SK-N-SH (cell line): ENCODE measurements around the gene FBXO21. TPM values are rescaled to one million over a fixed set of nuclear protein-coding genes. Genes with fewer than 3 reads are reported as not detected.

Experiments used
- CTCF ChIA-PET: fragments of 300-600, 350-600 bp; formaldehyde crosslinking; extraction: SDS; loops from one replicate; lab custom pipeline; 2021; lab: Yijun Ruan, JAX
- POLR2A ChIA-PET: fragments of 350-600 bp; sonication (Branson Sonifier 250); formaldehyde crosslinking; extraction: SDS; loops from one replicate; lab custom pipeline; 2020; ENCODE audit warnings: antibody characterized with exemption, inconsistent platforms; lab: Yijun Ruan, JAX
- DNase-seq: peaks from one replicate; pipeline ENCODE4 v3.0.0; 2012
- H2AFZ ChIP-seq: fragments of 200-600 bp; sonication (generic); 2 replicates; pipeline ENCODE4 v1.8.1; 2016; ENCODE audit warnings: antibody characterized with exemption, mild to moderate bottlenecking, low read depth
- H3F3A ChIP-seq: fragments of 200-600 bp; sonication (generic); replicated peaks from 2 replicates; pipeline ENCODE3; 2016; ENCODE audit warnings: antibody characterized with exemption, mild to moderate bottlenecking; ENCODE audit not compliant: insufficient read depth
- H3K27ac ChIP-seq, 2 experiments: fragments of 200-500 bp in 1 of 2; fragments of 200-600 bp in 1 of 2; sonication (Bioruptor generic) in 1 of 2; sonication (generic), shearing (Covaris generic) in 1 of 2; 2 replicates each; pipeline versions ENCODE4 v1.5.1 to v1.6.1; 2014 to 2016; ENCODE audit warnings: low read depth in 2 of 2, inconsistent platforms in 1 of 2, low read length in 1 of 2, mild to moderate bottlenecking in 1 of 2, mixed read lengths in 1 of 2
- H3K27me3 ChIP-seq: fragments of 200-600 bp; sonication (generic), shearing (Covaris generic); 2 replicates; pipeline ENCODE4 v1.6.1; 2016; ENCODE audit warnings: mixed run types; ENCODE audit not compliant: insufficient read depth
- H3K36me3 ChIP-seq, 2 experiments: fragments of 200-500 bp in 1 of 2; fragments of 200-600 bp in 1 of 2; sonication (Bioruptor generic) in 1 of 2; sonication (generic) in 1 of 2; replicated peaks in 1 of 2; 2 replicates each; pipeline versions ENCODE3 to v1.5.1; 2014 to 2016; ENCODE audit warnings: low read length in 1 of 2, mild to moderate bottlenecking in 1 of 2; ENCODE audit not compliant: insufficient read depth in 2 of 2, control insufficient read depth in 1 of 2
- H3K4me1 ChIP-seq, 2 experiments: fragments of 200-500 bp in 1 of 2; fragments of 200-600 bp in 1 of 2; sonication (Bioruptor generic) in 1 of 2; sonication (generic), shearing (Covaris generic) in 1 of 2; 2 replicates each; pipeline versions ENCODE4 v1.5.1 to v1.6.1; 2014 to 2016; ENCODE audit warnings: low read depth in 1 of 2, low read length in 1 of 2, mixed run types in 1 of 2; ENCODE audit not compliant: insufficient read depth in 2 of 2, control insufficient read depth in 1 of 2
- H3K4me2 ChIP-seq: fragments of 200-600 bp; sonication (generic), shearing (Covaris generic); 2 replicates; pipeline ENCODE4 v1.6.1; 2017; ENCODE audit warnings: mixed run types
- H3K4me3 ChIP-seq, 2 experiments: fragments of 200-500 bp in 1 of 2; fragments of 200-600 bp in 1 of 2; sonication (Bioruptor generic) in 1 of 2; sonication (generic), shearing (Covaris generic) in 1 of 2; 2 replicates each; pipeline versions ENCODE4 v1.5.1 to v1.8.1; 2014 to 2016; ENCODE audit warnings: low read depth in 2 of 2, inconsistent platforms in 1 of 2, low read length in 1 of 2, mild to moderate bottlenecking in 1 of 2, mixed read lengths in 1 of 2, moderate library complexity in 1 of 2
- H3K79me2 ChIP-seq: fragments of 200-600 bp; sonication (generic); 2 replicates; pipeline ENCODE4 v1.8.1; 2017; ENCODE audit warnings: mild to moderate bottlenecking; ENCODE audit not compliant: insufficient read depth
- H3K9ac ChIP-seq: fragments of 200-600 bp; sonication (generic); 2 replicates; pipeline ENCODE4 v1.6.1; 2017; ENCODE audit warnings: mixed run types
- H3K9me2 ChIP-seq: fragments of 200-600 bp; sonication (generic); 2 replicates; pipeline ENCODE4 v1.6.1; 2017; ENCODE audit warnings: mixed run types
- H3K9me3 ChIP-seq: fragments of 200-600 bp; sonication (generic); 2 replicates; pipeline ENCODE4 v1.6.1; 2017; ENCODE audit warnings: mixed run types, mild to moderate bottlenecking, moderate library complexity
- H4K20me1 ChIP-seq: fragments of 200-600 bp; sonication (generic); 2 replicates; pipeline ENCODE4 v1.6.1; 2017; ENCODE audit warnings: mild to moderate bottlenecking, mixed run types; ENCODE audit not compliant: insufficient read depth
- CHD2 ChIP-seq: fragments of 150-350 bp; IDR thresholded peaks from 2 replicates; pipeline ENCODE4 v1.6.1; 2018; ENCODE audit warnings: low read length; ENCODE audit not compliant: partially characterized antibody
- CTCF ChIP-seq: fragments of 200-600 bp; sonication (generic); IDR thresholded peaks from 2 replicates; pipeline ENCODE4 v1.6.1; 2017; ENCODE audit warnings: antibody characterized with exemption, mild to moderate bottlenecking, moderate library complexity
- ELF1 ChIP-seq: IDR thresholded peaks from 2 replicates; pipeline ENCODE4 v1.4.0; 2012
- FOXM1 ChIP-seq: IDR thresholded peaks from 2 replicates; pipeline ENCODE4 v1.4.0; 2012; ENCODE audit warnings: low read depth, mild to moderate bottlenecking
- GABPA ChIP-seq: IDR thresholded peaks from 2 replicates; pipeline ENCODE4 v1.4.0; 2012; ENCODE audit warnings: low read depth, mild to moderate bottlenecking
- GATA2 ChIP-seq: sonication (generic); formaldehyde crosslinking; IDR thresholded peaks from 2 replicates; pipeline ENCODE4 v1.5.0; 2020; ENCODE audit warnings: mild to moderate bottlenecking, missing genetic modification reagents
- IRF3 ChIP-seq: fragments of 150-350 bp; IDR thresholded peaks from 2 replicates; pipeline ENCODE4 v1.6.1; 2016; ENCODE audit warnings: mild to moderate bottlenecking, low read depth, low read length
- MAX ChIP-seq: IDR thresholded peaks from 2 replicates; pipeline ENCODE4 v1.4.0; 2012; ENCODE audit warnings: low read depth
- MEF2A ChIP-seq: IDR thresholded peaks from 2 replicates; pipeline ENCODE4 v1.4.0; 2012; ENCODE audit warnings: low read depth, borderline replicate concordance
- NFIC ChIP-seq: IDR thresholded peaks from 2 replicates; pipeline ENCODE4 v1.4.0; 2012; ENCODE audit warnings: borderline replicate concordance
- PBX3 ChIP-seq: IDR thresholded peaks from 2 replicates; pipeline ENCODE4; 2012
- POLR2AphosphoS5 ChIP-seq: IDR thresholded peaks from 2 replicates; pipeline ENCODE4 v1.6.1; 2012; ENCODE audit warnings: low read depth, low read length
- RAD21 ChIP-seq: IDR thresholded peaks from 2 replicates; pipeline ENCODE4 v1.6.1; 2012; ENCODE audit warnings: mild to moderate bottlenecking, low read length
- SMC3 ChIP-seq: IDR thresholded peaks from 2 replicates; pipeline ENCODE4 v1.6.1; 2012; ENCODE audit warnings: low read depth, low read length, improper control_type of control experiment
- TAF1 ChIP-seq: IDR thresholded peaks from 2 replicates; pipeline ENCODE4 v1.6.1; 2012; ENCODE audit warnings: low read depth, mild to moderate bottlenecking, low read length, moderate library complexity, borderline replicate concordance
- TCF12 ChIP-seq: IDR thresholded peaks from 2 replicates; pipeline ENCODE4 v1.4.0; 2012
- TEAD4 ChIP-seq: IDR thresholded peaks from 2 replicates; pipeline ENCODE4 v1.4.0; 2012; ENCODE audit warnings: mild to moderate bottlenecking, borderline replicate concordance; ENCODE audit not compliant: insufficient read depth
- USF1 ChIP-seq: IDR thresholded peaks from 2 replicates; pipeline ENCODE4 v1.4.0; 2012; ENCODE audit warnings: low read depth, borderline replicate concordance
- USF2 ChIP-seq: fragments of 150-350 bp; IDR thresholded peaks from 2 replicates; pipeline ENCODE4 v1.6.1; 2017; ENCODE audit warnings: antibody characterized with exemption, low read length, low read depth, borderline replicate concordance
- YY1 ChIP-seq: IDR thresholded peaks from 2 replicates; pipeline ENCODE4 v1.4.0; 2012; ENCODE audit warnings: low read depth, mild to moderate bottlenecking
- WGBS: methylation state at CpG from one replicate; pipeline ENCODE4 v1.1.6; 2017; ENCODE audit warnings: low lambda C conversion rate; 5-methylcytosine and 5-hydroxymethylcytosine counted together
- polyA plus RNA-seq, 3 experiments: library from polyadenylated mRNA; depleted of rRNA; stranded (reverse); fragments of >200 nt; gene quantifications; 2 replicates each; pipeline ENCODE4 v1.2.3, GENCODE V29; 2012

The FBXO21 gene
- polyA plus RNA-seq, 1 of the 3 experiments (the other 2 are of a cell fraction) = 44.2 TPM

- H3K27me3 ChIP-seq = peaks cover 59% of the 10 kb centered on the region
- H3K9ac ChIP-seq = no peak overlapping the region
- H2AFZ ChIP-seq = no peak overlapping the region
- H3K36me3 ChIP-seq = no peaks in the 10 kb centered on the region
- no peak overlapping the region for H3K27ac ChIP-seq
- H4K20me1 ChIP-seq = no peaks in the 10 kb centered on the region
- TF ChIP-seq SMC3 = no peak
- TF ChIP-seq NFIC = no peak
- TF ChIP-seq IRF3 = no peak
- no peak for TF ChIP-seq USF1
- no peak for TF ChIP-seq ELF1
- no peak for TF ChIP-seq PBX3
- no peak for TF ChIP-seq TEAD4
- TF ChIP-seq TAF1 = no peak
- TF ChIP-seq TCF12 = no peak
- TF ChIP-seq YY1 = no peak
- no peak for TF ChIP-seq MAX
- no peak for TF ChIP-seq USF2
- no peak for TF ChIP-seq GABPA
- no peak for TF ChIP-seq GATA2 (CRISPR knock-in tag)
- TF ChIP-seq POLR2AphosphoS5 = no peak
- TF ChIP-seq RAD21 = no peak
- TF ChIP-seq CHD2 = no peak
- TF ChIP-seq CTCF = no peak
- no peak for TF ChIP-seq FOXM1
- TF ChIP-seq MEF2A = no peak
- H3K4me3 ChIP-seq = no peak overlapping the region
- H3K9me3 ChIP-seq = no peaks in the 10 kb centered on the region
- no peak overlapping the region for H3K4me2 ChIP-seq
- no peaks in the 10 kb centered on the region for H3F3A ChIP-seq
- no peaks in the 10 kb centered on the region for H3K79me2 ChIP-seq
- CTCF ChIA-PET = interaction anchor here (0.9 to 3.1 kb wide), 7 partner anchors 10 to 388 kb away, joined by 3 to 13 read pairs (median 3); no protein-coding TSS in a partner anchor
- peaks cover 5 to 10% of the 10 kb centered on the region in 2 experiments; a peak in 2 of 4 replicates for H3K4me1 ChIP-seq
- no peaks in the 10 kb centered on the region for H3K9me2 ChIP-seq
- 51% methylated on average over 4 of the region's 8 CpGs for WGBS
- POLR2A ChIA-PET = no interaction called here
- DNase-seq = no peak
Observed at GRCh38 chr12:117097159-117097558, 93.1 kb downstream of the FBXO21 start.
